Esophagus squamous epithelium (tissue), 4 donors: ENCODE results near the gene ELP4.

Source experiments
- POLR2A ChIP-seq, 4 donors: fragments of 450-650 bp; IDR thresholded peaks; one replicate each; pipeline ENCODE4 v1.6.1; 2017; ENCODE audit warnings: antibody characterized with exemption in 4 of 4, mild to moderate bottlenecking in 4 of 4, moderate library complexity in 3 of 4
- TF ChIP-seq, protein P1 (sequence below), 6 experiments: fragments of 450-650 bp in 4 of 6; fragments of 200-600 bp in 2 of 6; sonication (generic) in 2 of 6; IDR thresholded peaks; one replicate each; pipeline ENCODE4 v1.5.1; 2016 to 2019; ENCODE audit warnings: antibody characterized with exemption in 6 of 6, mild to moderate bottlenecking in 4 of 6, moderate library complexity in 4 of 6

DNA sequence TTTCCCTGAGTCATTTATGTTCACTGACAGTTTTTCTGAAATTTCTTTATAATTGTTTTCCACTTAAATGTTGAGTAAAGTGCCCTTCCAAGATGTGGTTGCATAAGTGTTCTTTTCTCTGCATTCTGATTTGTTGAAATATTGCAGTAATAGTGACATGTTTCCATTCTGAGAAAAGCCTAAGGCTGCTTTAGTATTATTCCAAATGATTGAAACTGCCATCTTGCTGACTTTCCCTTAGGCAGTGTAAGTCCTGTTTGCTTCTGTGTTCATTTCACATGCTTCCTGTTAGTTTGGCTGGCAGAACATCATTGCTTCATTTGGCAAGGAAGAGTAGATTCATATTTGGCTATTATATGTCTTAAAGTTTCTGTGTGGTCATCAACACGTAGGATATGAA lies 146.5 kb downstream of the ELP4 start:
- TF ChIP-seq, protein P1, sequence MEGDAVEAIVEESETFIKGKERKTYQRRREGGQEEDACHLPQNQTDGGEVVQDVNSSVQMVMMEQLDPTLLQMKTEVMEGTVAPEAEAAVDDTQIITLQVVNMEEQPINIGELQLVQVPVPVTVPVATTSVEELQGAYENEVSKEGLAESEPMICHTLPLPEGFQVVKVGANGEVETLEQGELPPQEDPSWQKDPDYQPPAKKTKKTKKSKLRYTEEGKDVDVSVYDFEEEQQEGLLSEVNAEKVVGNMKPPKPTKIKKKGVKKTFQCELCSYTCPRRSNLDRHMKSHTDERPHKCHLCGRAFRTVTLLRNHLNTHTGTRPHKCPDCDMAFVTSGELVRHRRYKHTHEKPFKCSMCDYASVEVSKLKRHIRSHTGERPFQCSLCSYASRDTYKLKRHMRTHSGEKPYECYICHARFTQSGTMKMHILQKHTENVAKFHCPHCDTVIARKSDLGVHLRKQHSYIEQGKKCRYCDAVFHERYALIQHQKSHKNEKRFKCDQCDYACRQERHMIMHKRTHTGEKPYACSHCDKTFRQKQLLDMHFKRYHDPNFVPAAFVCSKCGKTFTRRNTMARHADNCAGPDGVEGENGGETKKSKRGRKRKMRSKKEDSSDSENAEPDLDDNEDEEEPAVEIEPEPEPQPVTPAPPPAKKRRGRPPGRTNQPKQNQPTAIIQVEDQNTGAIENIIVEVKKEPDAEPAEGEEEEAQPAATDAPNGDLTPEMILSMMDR (IDR thresholded peaks at IDR 0.05), result no peak
- no peak for TF ChIP-seq POLR2A (IDR thresholded peaks at IDR 0.05)
